DMS153 (cell line): ENCODE data around the gene LRRFIP1.
"Not testable (repeated sequence)": the region's sequence is repeated elsewhere in the genome, so short reads cannot be mapped to it uniquely, and the experiment has no call there.

Experiments
- DNase-seq: peaks from one replicate; lab custom pipeline; 2025; lab: John Stamatoyannopoulos, UW

LRRFIP1 gene, protein sequence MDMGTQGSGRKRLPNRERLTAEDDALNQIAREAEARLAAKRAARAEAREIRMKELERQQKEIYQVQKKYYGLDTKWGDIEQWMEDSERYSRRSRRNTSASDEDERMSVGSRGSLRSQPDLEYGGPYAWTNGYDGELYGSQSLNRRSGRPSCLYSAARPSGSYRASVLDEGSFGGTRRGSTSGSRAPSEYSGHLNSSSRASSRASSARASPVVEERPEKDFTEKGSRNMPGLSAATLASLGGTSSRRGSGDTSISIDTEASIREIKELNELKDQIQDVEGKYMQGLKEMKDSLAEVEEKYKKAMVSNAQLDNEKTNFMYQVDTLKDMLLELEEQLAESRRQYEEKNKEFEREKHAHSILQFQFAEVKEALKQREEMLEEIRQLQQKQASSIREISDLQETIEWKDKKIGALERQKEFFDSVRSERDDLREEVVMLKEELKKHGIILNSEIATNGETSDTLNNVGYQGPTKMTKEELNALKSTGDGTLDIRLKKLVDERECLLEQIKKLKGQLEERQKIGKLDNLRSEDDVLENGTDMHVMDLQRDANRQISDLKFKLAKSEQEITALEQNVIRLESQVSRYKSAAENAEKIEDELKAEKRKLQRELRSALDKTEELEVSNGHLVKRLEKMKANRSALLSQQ

DNA sequence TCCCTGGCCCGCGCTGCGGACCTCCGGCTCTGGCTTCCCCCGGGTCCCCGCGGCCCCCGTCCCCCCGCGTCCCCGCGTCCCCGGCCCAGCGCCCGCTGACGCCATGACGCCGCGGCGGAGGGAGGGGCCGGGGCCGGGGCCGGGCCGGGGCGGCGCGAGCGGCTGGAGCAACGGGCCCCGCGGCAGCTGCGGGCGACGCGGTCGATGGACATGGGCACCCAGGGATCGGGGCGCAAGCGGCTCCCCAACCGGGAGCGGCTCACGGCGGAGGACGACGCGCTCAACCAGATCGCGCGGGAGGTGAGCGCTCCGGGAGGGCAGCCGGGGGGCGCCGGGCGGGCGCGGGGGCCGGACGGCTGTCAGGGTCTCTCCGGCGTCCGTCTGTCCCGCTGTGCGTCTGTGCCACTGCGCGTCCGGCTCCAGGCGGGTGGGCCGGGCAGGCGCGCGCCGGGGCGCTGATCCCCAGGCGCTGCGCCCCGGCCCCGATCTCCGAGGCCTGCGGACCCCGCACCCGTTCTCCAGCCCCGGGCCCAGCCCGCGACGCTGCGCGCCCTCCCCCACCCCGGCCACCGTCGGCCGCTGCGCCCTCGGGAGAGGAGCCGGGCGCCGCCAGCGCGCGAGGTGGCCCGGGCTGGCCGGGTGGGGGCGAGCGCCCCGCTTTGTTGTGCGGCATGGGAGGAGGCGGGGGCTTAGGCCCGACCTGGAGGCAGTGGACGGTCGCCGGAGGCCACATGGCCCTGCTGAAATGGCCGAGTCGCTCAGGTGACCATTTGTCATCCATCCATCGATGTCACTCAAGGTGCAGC is at the start of gene LRRFIP1:
Gene LRRFIP1 (plus strand): TSS at position 147 of the 806 bp plus-strand sequence. CDS start 58 bp downstream, at position 205.
- DNase-seq = no peak

DNA sequence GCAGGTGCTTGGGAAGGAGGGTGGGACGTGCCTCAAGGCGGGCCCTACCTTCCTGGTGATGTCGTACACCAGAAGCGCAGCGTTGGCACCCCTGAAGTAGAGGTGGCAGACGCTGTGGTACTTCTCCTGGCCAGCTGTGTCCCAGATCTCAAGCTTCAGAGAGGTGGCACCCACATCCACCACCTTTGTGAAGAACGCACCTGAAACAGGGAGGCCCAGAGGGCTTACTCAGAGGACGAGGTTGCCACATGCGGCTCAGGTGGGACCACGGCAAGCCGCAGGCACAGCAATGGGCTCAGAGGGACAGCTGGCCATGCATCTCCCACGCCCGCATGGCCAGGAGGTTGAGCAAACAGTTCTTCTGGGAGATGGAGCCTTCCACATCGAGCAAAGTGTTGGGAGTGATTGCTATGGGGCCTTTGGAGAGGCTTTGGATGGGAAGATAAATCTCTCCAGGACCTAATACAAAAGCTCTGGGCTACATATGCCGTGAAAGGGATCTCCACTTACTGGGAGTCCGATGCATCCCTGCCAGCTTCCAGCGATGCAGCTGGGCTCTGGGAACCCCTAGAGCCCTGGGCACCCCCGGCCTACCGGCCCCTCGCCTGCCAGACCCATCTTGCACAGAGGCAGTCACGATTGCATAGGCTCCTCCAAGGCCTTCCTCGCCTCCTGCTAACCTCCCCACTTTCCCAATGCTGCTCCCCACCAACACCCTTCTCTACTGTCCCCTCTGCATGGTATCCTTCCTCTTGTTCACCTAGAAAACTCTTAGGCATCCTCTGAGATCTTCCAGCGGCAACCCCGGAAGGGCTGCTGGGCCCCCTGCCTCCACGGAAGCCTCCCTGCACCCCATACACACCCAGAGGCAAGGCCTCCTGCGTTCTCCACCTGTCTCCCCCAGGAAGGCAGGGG is 49.2 kb upstream of the LRRFIP1 start:
- no peak for DNase-seq

DNA sequence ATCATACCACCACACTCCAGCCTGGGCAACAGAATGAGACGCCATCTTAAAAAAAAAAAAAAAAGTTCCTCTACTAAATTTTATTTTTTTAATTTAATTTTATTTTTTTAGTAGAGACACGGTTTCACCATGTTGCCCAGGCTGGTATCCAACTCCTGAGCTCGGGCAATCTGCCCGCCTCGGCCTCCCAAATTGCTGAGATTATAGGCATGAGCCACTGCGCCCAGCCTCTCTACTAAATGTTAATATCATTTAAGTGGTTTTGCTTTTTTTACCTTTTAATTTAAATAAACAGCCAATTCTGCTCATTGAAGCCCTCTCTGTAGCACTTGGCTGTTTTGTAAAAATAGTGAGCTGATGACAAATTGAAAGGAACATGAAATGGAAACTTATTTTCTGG is 46.1 kb upstream of the LRRFIP1 start:
- DNase-seq = no peak

DNA sequence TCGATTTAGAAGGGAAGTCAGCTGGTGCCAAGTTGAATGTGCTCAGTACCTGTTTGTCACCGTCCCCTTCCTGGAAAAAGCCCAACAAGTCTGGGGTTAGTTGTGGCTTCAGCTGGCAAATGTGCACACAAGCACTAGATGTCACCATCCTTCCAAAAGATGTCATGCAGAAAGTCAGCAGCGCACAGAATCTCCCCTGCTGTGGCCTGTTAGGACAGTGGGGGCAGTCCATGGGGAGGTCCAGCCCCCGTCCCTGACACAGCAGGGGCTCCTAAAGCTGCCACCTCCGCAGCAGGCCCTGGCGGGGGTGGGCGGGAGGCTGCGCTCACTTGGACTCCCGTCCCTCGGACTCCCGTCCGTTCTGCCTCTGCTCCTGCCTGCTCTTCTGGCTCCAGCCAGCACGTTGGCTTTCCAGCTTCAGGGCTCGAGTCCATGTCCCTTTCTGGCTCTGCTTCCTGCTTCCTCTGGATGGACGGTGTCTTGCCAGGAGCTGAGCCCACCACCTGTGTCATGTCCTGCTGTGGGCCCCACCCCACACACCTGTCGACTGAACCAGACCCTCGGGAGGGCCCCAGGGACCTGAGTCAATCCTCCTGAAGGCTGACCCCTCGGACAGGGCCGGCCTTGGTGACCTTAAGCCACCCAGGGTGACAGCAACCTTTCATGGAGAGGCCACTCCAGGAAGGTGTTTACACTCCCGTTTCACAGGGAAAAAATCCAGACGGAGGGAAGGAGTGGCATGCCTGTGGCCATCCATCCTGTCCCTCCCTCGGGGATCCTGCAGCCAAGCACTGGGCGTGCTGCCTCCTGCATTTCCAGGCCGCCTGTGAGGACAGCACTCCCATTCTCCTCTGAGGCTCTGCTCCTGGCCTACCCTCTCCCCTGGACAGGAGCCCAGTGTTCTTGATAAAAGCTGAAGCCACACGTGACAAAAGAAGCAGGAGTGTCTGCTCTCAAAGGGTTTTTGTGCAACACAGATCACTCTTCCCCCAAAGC is 45.3 kb upstream of the LRRFIP1 start:
- peak; percentile 83 for DNase-seq

DNA sequence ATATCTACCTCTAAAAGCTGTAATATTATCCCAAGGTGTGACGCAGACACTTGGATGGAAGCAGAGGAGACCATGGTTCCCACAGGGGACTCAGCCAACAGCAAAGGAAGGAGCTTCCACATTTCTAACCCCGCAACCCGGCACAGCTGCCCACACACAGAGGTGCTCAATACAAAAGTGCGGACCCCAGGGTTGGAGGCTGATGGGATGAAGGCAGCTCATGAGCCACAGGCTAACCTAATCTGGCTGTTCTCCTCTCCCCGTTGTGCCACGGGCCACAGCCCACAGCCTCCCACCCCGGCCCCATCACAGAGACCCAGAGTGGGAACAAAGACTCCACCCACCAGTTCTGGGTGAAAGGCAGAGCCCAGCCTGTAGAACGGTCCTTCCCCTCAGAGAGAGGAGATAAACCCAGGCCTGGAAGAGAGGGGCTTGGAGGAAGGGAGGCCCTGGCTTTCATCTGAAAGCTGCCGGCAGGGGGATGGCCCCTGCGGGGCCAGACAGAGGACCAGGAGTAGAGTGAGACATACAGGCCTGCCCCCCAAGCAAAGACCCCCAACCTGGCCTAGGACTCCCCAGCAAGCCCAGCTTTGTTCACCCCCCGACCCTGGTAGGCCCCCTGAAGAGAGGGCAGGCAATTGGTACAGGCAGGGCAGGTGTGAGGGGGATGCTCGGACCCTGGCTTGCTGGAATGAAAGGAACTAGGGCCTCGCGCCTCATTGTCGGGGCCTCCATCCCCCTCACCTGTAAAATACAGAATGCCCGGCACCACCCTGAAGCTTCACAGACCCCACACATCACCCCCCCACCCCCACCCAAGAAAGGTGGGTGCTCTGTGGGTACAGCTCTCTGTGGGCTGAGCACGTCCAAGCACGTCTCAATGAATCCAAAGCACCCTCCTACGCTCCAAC is 43.7 kb upstream of the LRRFIP1 start:
- no peak for DNase-seq

DNA sequence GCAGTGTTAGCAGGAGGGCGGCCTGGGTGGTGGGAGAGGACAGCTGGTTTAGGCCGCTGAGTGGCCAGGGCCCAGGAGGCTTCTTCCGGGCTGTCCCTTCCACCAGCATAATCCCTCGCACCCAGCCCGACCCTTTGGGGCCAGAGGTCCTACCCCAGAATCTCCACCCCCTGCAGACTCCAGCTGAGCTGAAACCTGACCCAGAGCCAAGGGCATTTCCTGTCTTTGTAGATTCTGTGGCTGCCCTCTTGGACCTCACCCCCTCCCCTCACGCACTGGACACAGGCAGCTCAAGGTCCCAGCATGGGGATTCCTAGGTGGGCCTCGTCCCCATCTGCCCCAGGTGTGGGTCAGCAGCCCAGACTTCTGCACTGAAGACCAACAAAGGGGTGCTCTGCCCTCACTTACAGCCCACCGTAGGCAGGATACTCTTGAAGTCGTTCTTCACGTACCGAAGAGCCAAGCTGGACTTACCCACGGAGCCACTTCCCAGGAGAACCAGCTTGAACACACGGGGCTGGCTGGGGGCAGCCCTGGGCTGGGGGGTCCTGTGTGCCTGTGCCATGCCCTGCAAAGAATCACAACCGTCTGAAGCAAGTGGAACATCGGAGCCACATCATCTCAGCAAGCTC is 41.7 kb upstream of the LRRFIP1 start:
- no peak for DNase-seq

DNA sequence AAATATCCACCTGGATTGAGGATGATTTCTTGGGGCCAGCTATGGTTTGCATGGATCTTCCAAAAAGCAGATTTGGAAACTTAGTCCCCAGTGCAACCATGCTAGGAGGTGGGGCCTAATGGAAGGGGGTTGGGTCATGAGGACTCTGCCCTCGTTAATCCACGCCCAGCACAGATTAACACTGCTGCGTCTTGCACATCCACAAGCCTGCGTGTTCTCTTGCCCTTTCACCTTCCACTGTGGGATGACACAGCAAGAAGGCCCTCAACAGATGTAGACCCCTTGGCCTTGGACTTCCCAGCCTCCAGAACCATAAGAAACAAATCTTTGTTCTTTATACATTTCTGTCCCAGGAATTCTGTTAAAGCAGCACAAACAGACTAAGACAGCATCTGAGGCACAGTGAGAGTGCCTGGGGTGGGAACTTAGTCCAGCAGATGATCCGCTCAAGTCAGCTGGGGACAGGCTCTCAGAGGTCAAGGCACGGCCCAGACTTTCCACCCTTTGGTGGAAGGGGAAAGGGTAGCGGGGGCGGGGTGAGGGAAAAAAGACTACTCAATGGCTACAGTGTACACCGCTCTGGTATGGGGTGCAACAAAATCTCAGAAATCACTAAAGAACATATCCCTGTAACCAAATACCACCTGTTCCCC is 39.2 kb upstream of the LRRFIP1 start:
- no peak for DNase-seq

DNA sequence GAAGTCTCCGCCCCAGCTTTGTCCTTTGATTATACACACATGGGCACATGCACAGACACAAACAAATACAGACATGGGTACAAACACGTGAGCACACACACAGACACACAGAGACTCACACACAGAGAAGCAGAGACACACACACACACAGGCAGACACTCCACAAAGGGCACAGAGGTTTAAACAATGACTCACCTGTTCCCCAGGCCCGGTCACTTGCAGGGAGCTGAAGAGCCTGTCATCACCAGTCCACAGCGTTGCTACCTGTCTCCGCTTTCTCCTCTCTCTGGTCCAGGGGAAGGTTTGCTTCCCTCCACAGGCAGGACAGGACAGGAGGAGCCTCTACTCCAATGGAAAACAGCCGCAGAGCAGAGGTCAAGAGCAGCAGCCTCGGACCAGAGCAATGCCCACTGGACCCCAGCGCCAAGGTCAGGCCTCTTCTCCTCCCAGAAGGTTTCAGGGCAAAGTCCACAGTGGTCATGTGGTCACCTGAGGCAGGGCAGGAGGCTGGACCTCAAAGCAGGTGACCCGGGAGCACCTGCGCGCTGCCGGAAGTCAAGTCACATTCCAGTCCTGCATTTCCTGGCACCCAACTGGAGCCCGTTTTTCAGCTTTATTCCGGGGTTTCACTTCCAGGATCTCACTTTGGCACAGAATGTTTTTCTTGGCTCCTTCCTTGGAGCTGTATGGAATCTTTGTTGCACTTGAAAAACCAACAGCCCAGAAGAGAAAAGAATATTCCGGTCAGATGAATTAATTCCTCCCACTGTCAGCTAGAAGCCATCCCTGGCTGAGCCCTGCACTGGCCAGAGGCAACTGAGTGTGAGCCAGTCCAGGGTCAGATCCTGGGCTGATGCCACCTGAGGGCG is 36.9 kb upstream of the LRRFIP1 start, which contains the start of gene RAB17:
Gene RAB17 (minus strand): TSS at position 463 of the 869 bp plus-strand sequence. CDS start 4,580 bp downstream, outside the sequence.
- peak; percentile 39 for DNase-seq

DNA sequence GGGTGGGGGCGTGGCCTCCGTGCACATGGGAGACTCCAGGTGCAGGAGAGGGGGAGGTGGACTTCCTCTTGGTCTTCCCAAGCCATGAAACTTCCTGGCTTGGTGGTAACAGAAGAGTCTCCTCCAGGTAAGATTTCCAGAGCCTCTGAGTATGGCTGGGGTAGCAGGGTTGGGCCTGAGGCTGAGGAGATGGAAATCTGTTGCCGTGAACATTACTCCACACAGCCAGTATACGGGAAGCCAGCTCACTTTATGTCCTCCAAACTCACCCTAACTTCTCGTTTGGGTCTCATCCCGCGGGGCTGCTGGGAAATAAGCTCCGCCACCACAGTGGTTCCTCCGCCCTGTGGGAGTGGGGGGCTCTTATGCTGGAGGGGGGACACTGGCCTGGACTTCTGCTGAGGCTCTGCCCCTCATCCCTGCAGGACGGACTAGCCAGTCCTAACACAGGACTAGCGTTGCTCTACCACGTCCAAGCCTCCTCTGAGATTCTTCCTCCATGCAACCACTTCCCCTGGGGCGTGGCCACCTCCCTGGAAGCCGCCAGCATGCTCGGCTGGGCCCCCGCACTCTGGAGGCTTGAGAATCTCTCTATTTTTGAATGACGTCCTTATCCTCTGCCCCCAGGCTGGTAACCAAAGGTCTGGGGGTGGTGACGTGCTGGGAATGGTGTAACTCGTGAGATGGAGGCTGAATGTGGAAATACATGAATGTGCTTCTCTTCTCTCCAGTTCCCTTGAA is 36.1 kb upstream of the LRRFIP1 start:
- peak; percentile 79 for DNase-seq

DNA sequence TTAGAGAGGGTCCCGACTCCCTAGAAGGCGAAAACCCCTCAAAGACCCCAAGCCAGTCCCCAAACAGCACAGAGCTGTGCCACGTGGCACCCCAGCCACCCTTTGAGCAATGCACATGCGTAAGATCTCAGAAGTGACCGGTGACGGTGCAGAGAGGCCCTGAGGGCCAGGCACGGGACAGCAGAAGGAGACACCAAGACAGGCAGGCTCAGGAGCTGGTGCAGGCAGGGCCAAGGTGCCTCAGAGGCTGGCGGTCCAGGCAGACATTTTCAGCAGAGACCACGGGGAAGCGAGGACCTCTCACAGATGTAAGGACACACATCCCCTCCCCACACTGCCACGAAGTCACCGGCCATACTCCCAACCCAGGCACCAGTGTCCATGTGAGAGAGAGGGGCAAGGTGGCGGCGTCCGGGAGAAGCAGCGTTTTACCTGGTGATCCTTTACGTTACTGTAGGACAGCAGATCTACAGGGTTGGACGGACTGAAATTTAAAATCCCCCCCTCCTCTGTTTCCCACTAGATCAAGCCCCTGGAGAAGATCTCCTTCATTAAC is 34.9 kb upstream of the LRRFIP1 start:
- no peak for DNase-seq

DNA sequence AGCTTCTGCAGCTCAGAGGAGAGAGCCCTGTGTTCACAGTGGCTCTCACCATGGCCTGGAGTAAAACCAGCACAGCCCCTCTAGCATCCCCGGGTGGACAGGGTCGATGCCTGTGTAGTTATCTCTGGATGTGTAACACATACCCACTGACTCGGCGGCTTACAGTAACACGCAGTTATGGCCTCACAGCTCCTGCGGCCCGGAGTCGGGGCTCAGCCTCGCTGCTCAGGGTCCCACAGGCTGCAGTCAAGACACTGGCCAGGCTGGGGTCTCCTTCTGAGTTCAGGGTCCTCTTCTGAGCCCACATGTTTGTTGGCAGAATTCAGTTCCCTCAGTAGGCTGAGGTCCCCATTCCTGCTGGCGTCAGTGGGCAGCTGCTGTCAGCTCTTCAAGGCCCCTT is 34.4 kb upstream of the LRRFIP1 start:
- DNase-seq = no peak

DNA sequence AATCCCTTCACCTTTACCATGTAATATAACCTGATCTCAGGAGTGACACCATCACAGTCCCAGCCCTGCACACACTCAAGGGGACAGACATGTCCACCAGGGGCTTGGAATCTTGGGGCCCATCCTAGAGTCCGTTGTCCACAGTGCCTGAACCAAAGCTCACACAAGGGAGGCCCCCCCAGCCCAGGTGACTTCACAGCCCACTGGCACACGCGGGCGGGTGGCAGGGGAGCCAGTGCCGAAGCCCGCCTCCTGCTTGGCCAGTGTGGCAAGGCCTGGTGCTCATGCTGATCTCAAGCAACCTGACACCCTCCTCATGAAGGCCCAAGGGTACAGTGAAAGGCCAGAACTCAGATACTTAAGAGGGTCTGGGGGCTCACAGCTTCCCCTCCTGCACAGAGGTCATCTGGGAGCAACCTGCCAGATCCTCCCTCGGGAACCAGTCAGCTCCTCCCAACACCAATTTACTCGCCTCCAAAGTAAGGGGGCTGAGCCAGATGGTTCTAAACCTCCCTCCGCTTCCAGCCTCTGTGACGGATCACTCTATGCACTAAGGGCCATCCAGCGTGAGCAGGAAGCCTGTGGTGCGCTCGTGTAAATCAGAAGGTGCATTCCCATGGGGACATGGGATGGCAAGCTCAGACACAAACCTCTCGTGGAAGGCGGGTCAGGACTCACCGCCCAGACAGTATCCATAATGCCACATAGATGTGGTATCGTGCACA is 33.6 kb upstream of the LRRFIP1 start:
- DNase-seq = no peak

DNA sequence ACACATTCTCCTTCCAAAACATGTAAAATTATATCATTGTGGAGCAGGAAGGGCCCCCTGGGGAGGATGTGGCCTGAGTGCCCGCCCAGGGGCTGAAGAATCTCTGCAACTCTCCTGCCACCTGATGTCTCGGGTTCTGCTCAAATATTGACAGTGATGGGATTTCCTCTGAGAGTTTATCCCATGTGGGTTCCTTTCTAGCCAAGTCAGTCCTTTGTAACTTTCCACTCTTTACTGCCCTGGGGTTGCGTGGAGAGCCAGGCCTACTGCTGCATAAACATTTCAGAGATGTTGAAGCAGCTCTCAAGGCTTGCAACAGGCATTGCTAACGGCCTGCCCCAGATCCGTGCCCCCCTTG is 32.9 kb upstream of the LRRFIP1 start:
- no peak for DNase-seq

DNA sequence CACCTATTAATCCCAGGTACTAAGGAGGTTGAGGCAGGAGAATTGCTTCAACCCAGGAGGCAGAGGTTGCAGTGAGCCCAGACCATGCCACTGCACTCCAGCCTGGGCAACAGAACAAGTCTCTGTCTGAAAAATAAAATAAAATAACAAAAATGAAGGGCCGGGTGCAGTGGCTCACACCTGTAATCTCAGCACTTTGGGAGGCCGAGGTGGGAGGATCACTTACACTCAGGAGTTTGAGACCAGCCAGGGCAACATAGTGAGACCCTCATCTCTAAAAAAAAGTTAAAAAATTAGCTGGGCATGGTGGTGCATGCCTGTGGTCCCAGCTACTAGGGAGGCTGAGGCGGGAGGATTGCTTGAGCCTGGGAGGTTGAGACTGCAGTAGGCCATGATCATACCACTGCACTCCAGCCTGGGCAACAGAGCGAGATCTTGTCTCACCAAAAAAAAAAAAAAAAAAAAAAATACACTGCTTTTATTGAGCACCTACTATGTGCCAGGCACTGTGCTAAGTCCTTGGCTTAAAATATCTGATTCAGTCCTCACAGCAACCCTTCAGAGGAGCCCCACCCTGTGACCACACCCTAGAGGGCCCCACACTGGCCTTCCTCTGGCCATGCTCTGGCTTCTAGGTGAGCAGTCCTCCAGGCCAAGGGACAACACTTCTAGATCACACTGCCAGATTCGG is 31.4 kb upstream of the LRRFIP1 start:
- DNase-seq = not testable (repeated sequence)
